Colonic mucosa (tissue), 4 donors: ENCODE measurements around the gene BRF1. TPM values are rescaled to one million over a fixed set of nuclear protein-coding genes. Genes with fewer than 3 reads are reported as not detected.
"Not testable (repeated sequence)": the region's sequence is repeated elsewhere in the genome, so short reads cannot be mapped to it uniquely, and the experiment has no call there.

Experiments
- DNase-seq: peaks from one replicate; pipeline ENCODE4 v3.0.0-alpha.2; 2020
- H3K27ac ChIP-seq: fragments of 200-600 bp; one replicate; pipeline ENCODE4 v1.8.0; 2021
- H3K27me3 ChIP-seq: fragments of 200-600 bp; one replicate; pipeline ENCODE4 v1.8.0; 2021
- H3K36me3 ChIP-seq: fragments of 200-600 bp; one replicate; pipeline ENCODE4 v1.8.0; 2021
- H3K4me1 ChIP-seq: fragments of 200-600 bp; one replicate; pipeline ENCODE4 v1.8.0; 2021; ENCODE audit warnings: mild to moderate bottlenecking
- H3K4me3 ChIP-seq: fragments of 200-600 bp; one replicate; pipeline ENCODE4 v1.8.0; 2021
- H3K9ac ChIP-seq, 2 donors: one replicate each; pipeline ENCODE4 v1.7.0; 2013; ENCODE audit warnings: control low read depth in 2 of 2, low read depth in 2 of 2, low read length in 2 of 2
- H3K9me3 ChIP-seq: fragments of 200-600 bp; one replicate; pipeline ENCODE4 v1.8.0; 2021
- intact Hi-C: fragments of 100-400 bp; cut with DNase I; formaldehyde crosslinking; loops from one replicate; pipeline ENCODE4 v1.14.1; 2022
- total RNA-seq, 2 donors: library from RNA; stranded (reverse); fragmentation: NEBNext Ultra II Directional in 1 of 2; extraction: Animal tissue kit (Norgen Biotek cat#: 25700) in 1 of 2; gene quantifications; one replicate each; pipeline ENCODE4 v1.2.1, GENCODE V29; 2021
- TF ChIP-seq, protein P1 (sequence below): fragments of 200-600 bp; IDR thresholded peaks from one replicate; pipeline ENCODE4 v1.8.0; 2022; ENCODE audit warnings: antibody characterized with exemption, mild to moderate bottlenecking
- donor health status: healthy.
- donor health status: DM: no; HTN: no; CAD: no.
- donor health status: DM: no; HTN: no; CAD: no.

The BRF1 gene
- total RNA-seq, 2 donors from 2014 or later = 27.2 to 40.6 TPM

DNA sequence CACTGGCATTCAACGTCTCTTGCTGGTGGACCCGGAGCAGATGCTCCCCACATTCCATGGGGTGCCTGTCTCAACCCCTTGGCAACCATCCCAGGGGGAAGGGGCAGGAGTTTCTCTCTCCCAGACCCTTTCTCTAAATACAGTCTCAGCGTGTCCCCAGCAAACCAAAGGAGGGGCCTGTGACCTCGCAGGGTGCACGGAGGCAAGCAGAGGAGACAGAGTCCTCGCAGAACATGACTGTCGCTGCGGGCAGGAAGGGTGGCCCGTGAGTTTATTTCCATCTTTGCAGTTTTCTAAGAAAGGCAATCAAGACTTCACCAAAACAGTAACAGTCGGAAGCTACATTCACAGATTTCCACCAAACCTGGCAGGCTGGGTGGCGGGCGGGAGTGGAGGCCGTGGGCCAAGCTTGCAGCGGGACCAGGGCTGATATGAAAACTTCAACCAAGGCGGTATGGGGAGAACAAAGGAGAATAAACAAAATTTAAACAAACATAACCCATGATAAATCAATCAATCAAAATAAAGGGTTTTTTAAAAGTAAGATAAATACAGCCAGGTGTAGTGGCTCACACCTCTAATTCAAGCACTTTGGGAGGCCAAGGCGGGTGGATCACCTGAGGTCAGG, 18.6 kb downstream of the BRF1 start:
- Histone ChIP-seq H3K4me1 (no peaks in the 10 kb centered on the region), H3K36me3 (no peaks in the 10 kb centered on the region), H3K27ac (no peak overlapping the region), H3K4me3 (no peak overlapping the region), H3K9ac (no peak overlapping the region), H3K27me3 (no peaks in the 10 kb centered on the region), H3K9me3 (no peaks in the 10 kb centered on the region)
- TF ChIP-seq, protein P1, sequence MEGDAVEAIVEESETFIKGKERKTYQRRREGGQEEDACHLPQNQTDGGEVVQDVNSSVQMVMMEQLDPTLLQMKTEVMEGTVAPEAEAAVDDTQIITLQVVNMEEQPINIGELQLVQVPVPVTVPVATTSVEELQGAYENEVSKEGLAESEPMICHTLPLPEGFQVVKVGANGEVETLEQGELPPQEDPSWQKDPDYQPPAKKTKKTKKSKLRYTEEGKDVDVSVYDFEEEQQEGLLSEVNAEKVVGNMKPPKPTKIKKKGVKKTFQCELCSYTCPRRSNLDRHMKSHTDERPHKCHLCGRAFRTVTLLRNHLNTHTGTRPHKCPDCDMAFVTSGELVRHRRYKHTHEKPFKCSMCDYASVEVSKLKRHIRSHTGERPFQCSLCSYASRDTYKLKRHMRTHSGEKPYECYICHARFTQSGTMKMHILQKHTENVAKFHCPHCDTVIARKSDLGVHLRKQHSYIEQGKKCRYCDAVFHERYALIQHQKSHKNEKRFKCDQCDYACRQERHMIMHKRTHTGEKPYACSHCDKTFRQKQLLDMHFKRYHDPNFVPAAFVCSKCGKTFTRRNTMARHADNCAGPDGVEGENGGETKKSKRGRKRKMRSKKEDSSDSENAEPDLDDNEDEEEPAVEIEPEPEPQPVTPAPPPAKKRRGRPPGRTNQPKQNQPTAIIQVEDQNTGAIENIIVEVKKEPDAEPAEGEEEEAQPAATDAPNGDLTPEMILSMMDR = no peak
- intact Hi-C loops = loop anchor here (2.0 to 10.0 kb wide), 3 partner anchors 73 to 187 kb away; no protein-coding TSS in a partner anchor
- DNase-seq = no peak

DNA sequence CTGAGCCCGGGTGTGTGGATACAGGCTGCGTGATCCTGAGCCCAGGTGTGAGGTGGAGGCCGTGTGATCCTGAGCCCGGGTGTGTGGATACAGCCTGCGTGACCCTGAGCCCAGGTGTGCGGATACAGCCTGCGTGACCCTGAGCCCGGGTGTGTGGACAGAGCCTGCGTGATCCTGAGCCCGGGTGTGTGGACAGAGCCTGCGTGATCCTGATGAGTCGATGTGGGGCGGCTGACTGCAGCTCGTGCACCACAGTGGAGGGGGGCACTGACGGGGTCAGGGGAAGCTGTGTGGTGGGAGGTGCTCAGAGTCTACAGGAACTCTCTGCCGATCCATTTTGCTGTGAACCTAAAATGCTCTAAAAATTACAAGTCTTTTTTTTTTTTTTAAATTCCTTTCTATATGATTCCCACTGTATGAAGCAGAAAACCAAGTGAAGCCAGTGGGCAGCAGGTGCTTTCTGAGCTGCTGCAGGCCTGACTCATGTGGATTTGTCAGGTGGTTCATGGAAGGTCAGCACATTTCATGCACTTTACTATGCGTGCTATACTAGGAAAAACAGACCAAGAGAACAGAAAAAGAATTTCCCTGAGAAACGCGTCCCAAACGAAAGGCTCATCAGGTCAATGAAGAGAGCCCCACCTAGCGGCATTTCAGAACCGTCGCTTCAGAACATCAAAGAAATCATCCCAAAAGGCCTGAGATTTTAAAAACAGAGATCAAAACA, 19.3 kb downstream of the BRF1 start:
- no peak overlapping the region for H3K4me3 ChIP-seq
- H3K9me3 ChIP-seq = no peaks in the 10 kb centered on the region
- H3K4me1 ChIP-seq = no peaks in the 10 kb centered on the region
- intact Hi-C loops = loop anchor here (2.0 to 10.0 kb wide), 3 partner anchors 73 to 187 kb away; no protein-coding TSS in a partner anchor
- no peaks in the 10 kb centered on the region for H3K27me3 ChIP-seq
- no peak for DNase-seq
- TF ChIP-seq, protein P1 = peak; percentile 42
- H3K9ac ChIP-seq = no peak overlapping the region
- H3K27ac ChIP-seq = no peak overlapping the region
- no peaks in the 10 kb centered on the region for H3K36me3 ChIP-seq

DNA sequence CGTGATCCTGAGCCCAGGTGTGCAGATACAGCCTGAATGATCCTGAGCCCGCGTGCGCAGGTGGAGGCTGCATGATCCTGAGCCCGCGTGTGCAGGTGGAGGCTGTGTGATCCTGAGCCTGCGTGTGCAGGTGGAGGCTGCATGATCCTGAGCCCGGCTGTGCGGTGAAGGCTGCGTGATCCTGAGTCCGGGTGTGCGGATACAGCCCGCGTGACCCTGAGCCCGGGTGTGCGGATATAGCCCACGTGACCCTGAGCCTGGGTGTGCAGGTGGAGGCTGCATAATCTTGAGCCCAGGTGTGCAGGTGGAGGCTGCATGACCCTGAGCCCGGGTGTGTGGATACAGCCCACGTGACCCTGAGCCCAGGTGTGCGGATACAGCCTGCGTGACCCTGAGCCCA, 20.3 kb downstream of the BRF1 start:
- Histone ChIP-seq H3K4me3 (no peak overlapping the region), H3K36me3 (no peaks in the 10 kb centered on the region), H3K9ac (peak overlapping the region in 1 of 2 donors; percentile 19), H3K27me3 (no peaks in the 10 kb centered on the region), H3K27ac (no peak overlapping the region), H3K9me3 (no peaks in the 10 kb centered on the region), H3K4me1 (no peaks in the 10 kb centered on the region)
- TF ChIP-seq, protein P1 = no peak
- DNase-seq = no peak
- intact Hi-C loops = loop anchor here (10.0 kb wide), 2 partner anchors 74 to 186 kb away; no protein-coding TSS in a partner anchor

DNA sequence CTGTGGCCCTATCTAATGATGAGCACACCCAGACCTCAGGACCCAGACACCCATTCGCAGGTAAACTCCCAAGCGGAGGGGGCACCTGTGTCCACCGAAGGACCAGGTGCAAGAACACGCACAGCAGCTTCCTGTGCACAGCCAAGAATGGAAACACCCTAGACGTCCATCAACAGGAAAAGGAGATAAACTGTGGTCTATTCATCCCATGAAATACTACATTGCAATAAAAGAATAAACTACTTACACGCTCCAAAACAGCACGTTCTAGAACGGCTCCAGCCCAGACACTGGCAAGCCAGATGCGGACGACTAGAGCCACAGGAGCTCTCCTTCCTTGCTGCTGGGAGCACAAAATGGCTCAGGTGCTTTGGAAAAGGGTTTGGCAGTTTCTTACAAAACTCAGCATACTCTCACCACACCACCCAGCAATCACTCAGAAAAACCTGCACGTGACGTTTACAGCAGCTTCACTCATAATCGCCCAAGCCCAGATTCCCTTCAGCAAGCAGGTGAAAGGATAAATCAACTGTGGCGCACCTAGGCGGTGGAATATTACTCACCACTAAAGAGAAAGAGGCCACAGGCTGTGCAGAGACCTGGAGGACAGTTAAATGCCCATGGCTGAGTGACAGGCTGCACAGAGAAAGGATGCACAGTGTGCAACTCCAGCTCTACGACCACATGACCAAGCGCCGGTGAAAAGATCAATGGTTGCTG, 21.0 kb downstream of the BRF1 start:
- peak overlapping the region in 1 of 2 donors; percentile 19 for H3K9ac ChIP-seq
- intact Hi-C loops = loop anchor here (10.0 kb wide), 2 partner anchors 75 to 185 kb away; no protein-coding TSS in a partner anchor
- H3K4me3 ChIP-seq = no peak overlapping the region
- no peaks in the 10 kb centered on the region for H3K4me1 ChIP-seq
- no peaks in the 10 kb centered on the region for H3K27me3 ChIP-seq
- DNase-seq = no peak
- no peaks in the 10 kb centered on the region for H3K9me3 ChIP-seq
- no peak overlapping the region for H3K27ac ChIP-seq
- TF ChIP-seq, protein P1 = no peak
- H3K36me3 ChIP-seq = no peaks in the 10 kb centered on the region

DNA sequence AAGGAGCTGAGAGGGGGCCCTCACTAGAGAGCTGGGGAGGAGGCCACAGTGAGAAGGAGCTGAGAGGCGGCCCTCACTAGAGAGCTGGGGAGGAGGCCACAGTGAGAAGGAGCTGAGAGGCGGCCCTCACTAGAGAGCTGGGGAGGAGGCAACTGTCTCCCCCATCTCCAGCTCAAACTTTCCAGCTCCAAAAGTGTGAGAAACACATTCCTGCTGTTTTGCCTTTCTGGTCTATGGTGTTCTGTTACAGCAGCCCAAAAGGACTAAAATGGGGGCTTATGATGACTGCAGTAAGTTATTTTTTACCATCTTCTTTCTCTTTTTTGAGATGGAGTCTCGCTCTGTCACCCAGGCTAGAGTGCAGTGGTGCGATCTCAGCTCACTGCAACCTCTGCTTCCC, 23.4 kb downstream of the BRF1 start:
- H3K9me3 ChIP-seq, H3K4me1 ChIP-seq, intact Hi-C loops: not testable (repeated sequence)

More for the DNA sequence above, 23.4 kb downstream of the BRF1 start:
- H3K9ac ChIP-seq, H3K4me3 ChIP-seq, H3K27me3 ChIP-seq, H3K27ac ChIP-seq, H3K36me3 ChIP-seq, DNase-seq: not testable (repeated sequence)
